Measurements from ENCODE around the gene ZDHHC22. TPM values are rescaled to one million over a fixed set of nuclear protein-coding genes. Genes with fewer than 3 reads are reported as not detected.

ZDHHC22 gene
- total and polyA plus RNA-seq, 5 donors from 2014 or later = not detected

DNA sequence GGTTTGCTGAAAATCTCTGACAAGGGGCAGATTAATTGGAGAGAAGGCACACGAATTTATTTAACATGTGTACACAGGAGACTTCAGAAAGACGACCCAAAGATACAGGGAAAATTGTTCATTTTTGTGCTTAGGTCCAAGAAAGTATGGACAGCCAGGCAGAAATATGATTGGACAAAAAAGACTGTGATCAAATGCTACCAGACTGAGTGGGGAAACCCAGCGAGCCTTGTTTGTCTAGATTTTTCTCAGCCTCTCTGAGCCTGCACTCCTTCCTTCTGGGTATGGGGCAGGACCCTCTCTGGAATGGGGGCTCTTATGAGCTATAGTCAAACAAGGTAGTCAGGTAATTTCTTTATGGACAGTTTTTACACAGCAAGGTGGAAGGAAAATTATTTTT is 54.0 kb downstream of the ZDHHC22 start:
- H3K27ac ChIP-seq (ENCODE audit: insufficient read depth, low read length, poor library complexity, severe bottlenecking) = no peak overlapping the region
- H3K27ac Mint-ChIP-seq = no peak overlapping the region
- ATAC-seq (ENCODE audit: low read depth in 2 of 2) = no peak
- no peaks in the 10 kb centered on the region for H3K4me1 ChIP-seq (ENCODE audit: control insufficient read depth, insufficient read depth, low read length, poor library complexity, severe bottlenecking)
- H3K9me3 Mint-ChIP-seq = peaks cover 0 to 12% (median 7%) of the 10 kb centered on the region in 7 donors
- peaks cover 4% of the 10 kb centered on the region for H3K27me3 ChIP-seq (ENCODE audit: control insufficient read depth, insufficient read depth, low read length)
- H3K4me1 Mint-ChIP-seq = peaks cover 0 to 13% (median 10%) of the 10 kb centered on the region in 4 donors
- peaks cover 14% of the 10 kb centered on the region for H3K27me3 Mint-ChIP-seq
- no peaks in the 10 kb centered on the region for H3K36me3 ChIP-seq (ENCODE audit: control insufficient read depth, insufficient read depth, low read length)
- H3K4me3 ChIP-seq (ENCODE audit: low read depth, low read length) = no peak overlapping the region
- H3K4me3 Mint-ChIP-seq = no peak overlapping the region
- no peak for DNase-seq
- peaks cover 6 to 14% of the 10 kb centered on the region in 2 experiments for H3K9me3 ChIP-seq (ENCODE audit: control insufficient read depth in 2 of 2, low read length in 2 of 2)
- no peaks in the 10 kb centered on the region for H3K36me3 Mint-ChIP-seq

GRCh38 chr14:77086951-77087350 is 54.6 kb downstream of the ZDHHC22 start:
- H3K36me3 Mint-ChIP-seq = no peaks in the 10 kb centered on the region
- no peak for ATAC-seq (ENCODE audit: low read depth in 2 of 2)
- Histone ChIP-seq H3K27me3 (ENCODE audit: control insufficient read depth, insufficient read depth, low read length) (peaks cover 4% of the 10 kb centered on the region), H3K4me1 (ENCODE audit: control insufficient read depth, insufficient read depth, low read length, poor library complexity, severe bottlenecking) (no peaks in the 10 kb centered on the region), H3K27ac (ENCODE audit: insufficient read depth, low read length, poor library complexity, severe bottlenecking) (no peak overlapping the region), H3K36me3 (ENCODE audit: control insufficient read depth, insufficient read depth, low read length) (no peaks in the 10 kb centered on the region), H3K4me3 (ENCODE audit: low read depth, low read length) (no peak overlapping the region), H3K9me3 (ENCODE audit: control insufficient read depth in 2 of 2, low read length in 2 of 2) (peaks cover 6 to 12% of the 10 kb centered on the region in 2 experiments)
- H3K4me1 Mint-ChIP-seq = peaks cover 0 to 14% (median 10%) of the 10 kb centered on the region in 4 donors
- no peak overlapping the region for H3K4me3 Mint-ChIP-seq
- H3K27me3 Mint-ChIP-seq = peaks cover 14% of the 10 kb centered on the region
- peaks cover 0 to 12% (median 7%) of the 10 kb centered on the region in 7 donors for H3K9me3 Mint-ChIP-seq
- DNase-seq = no peak
- no peak overlapping the region for H3K27ac Mint-ChIP-seq

DNA sequence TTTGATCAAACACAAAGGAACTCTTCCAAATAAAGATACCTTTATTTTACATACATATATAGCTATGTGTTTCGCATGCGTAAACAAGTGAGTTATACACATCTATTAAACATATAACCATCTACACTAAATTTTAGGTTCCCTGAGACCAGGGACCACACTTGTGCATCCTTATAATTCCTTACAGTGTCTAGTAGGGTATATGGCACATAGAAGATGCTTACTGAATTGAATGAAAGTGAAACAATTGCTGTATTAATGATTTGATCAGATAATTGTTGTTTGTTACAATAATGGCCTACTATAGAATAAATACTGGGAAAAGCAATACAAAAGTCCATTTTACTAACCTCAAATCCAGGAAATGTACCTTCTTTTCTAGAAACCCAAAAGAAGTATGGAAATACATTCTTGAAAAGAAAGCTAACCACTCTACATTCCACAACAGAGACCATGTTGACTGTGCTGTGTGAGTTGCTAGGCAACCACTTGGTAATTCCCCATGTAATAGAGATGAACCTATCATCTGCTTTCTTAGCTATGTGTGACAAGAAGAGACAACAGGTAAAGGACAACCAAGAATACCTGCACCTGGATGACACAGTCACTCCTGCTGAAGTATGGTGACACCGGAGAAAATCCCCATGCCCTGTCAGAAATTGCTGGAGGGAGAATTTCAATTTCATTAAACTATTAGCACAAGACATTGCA is 55.4 kb downstream of the ZDHHC22 start:
- ATAC-seq (ENCODE audit: low read depth in 2 of 2) (peak in 1 of 2 donors; percentile 50), DNase-seq (peak in 1 of 3 donors; percentile 11)
- peaks cover 4% of the 10 kb centered on the region for H3K27me3 ChIP-seq (ENCODE audit: control insufficient read depth, insufficient read depth, low read length)
- H3K4me1 ChIP-seq (ENCODE audit: control insufficient read depth, insufficient read depth, low read length, poor library complexity, severe bottlenecking) = no peaks in the 10 kb centered on the region
- no peaks in the 10 kb centered on the region for H3K36me3 ChIP-seq (ENCODE audit: control insufficient read depth, insufficient read depth, low read length)
- H3K27ac ChIP-seq (ENCODE audit: insufficient read depth, low read length, poor library complexity, severe bottlenecking) = no peak overlapping the region
- H3K4me1 Mint-ChIP-seq = peaks cover 0 to 14% (median 10%) of the 10 kb centered on the region in 4 donors
- no peaks in the 10 kb centered on the region for H3K36me3 Mint-ChIP-seq
- peaks cover 0 to 4% of the 10 kb centered on the region in 2 experiments for H3K9me3 ChIP-seq (ENCODE audit: control insufficient read depth in 2 of 2, low read length in 2 of 2)
- peaks cover 14% of the 10 kb centered on the region for H3K27me3 Mint-ChIP-seq
- no peak overlapping the region for H3K4me3 Mint-ChIP-seq
- peaks cover 0 to 7% (median 1%) of the 10 kb centered on the region in 7 donors for H3K9me3 Mint-ChIP-seq
- H3K27ac Mint-ChIP-seq = peak overlapping the region in 1 of 3 donors; percentile 75
- H3K4me3 ChIP-seq (ENCODE audit: low read depth, low read length) = no peak overlapping the region

- Mint-ChIP-seq H3K4me3 (no peak overlapping the region), H3K9me3 (peaks cover 0 to 4% (median 0%) of the 10 kb centered on the region in 7 donors), H3K27ac (no peak overlapping the region), H3K27me3 (peaks cover 11% of the 10 kb centered on the region), H3K36me3 (no peaks in the 10 kb centered on the region), H3K4me1 (peaks cover 0 to 14% (median 10%) of the 10 kb centered on the region in 4 donors)
- H3K27ac ChIP-seq (ENCODE audit: insufficient read depth, low read length, poor library complexity, severe bottlenecking) = no peak overlapping the region
- peaks cover 4% of the 10 kb centered on the region for H3K27me3 ChIP-seq (ENCODE audit: control insufficient read depth, insufficient read depth, low read length)
- ATAC-seq (ENCODE audit: low read depth in 2 of 2) = no peak
- no peaks in the 10 kb centered on the region for H3K9me3 ChIP-seq (ENCODE audit: control insufficient read depth in 2 of 2, low read length in 2 of 2)
- H3K4me3 ChIP-seq (ENCODE audit: low read depth, low read length) = no peak overlapping the region
- no peak for DNase-seq
- H3K4me1 ChIP-seq (ENCODE audit: control insufficient read depth, insufficient read depth, low read length, poor library complexity, severe bottlenecking) = no peaks in the 10 kb centered on the region
- H3K36me3 ChIP-seq (ENCODE audit: control insufficient read depth, insufficient read depth, low read length) = no peaks in the 10 kb centered on the region
Measured at GRCh38 chr14:77085538-77085937, 56.1 kb downstream of the ZDHHC22 start.

- Mint-ChIP-seq H3K4me3 (no peak overlapping the region), H3K27me3 (peaks cover 10% of the 10 kb centered on the region), H3K9me3 (peaks cover 0 to 5% (median 0%) of the 10 kb centered on the region in 7 donors), H3K27ac (peak overlapping the region in 1 of 3 donors; percentile 2), H3K36me3 (no peaks in the 10 kb centered on the region), H3K4me1 (peaks cover 0 to 14% (median 10%) of the 10 kb centered on the region in 4 donors)
- Histone ChIP-seq H3K9me3 (ENCODE audit: control insufficient read depth in 2 of 2, low read length in 2 of 2) (peaks cover 0 to 3% of the 10 kb centered on the region in 2 experiments), H3K4me1 (ENCODE audit: control insufficient read depth, insufficient read depth, low read length, poor library complexity, severe bottlenecking) (no peaks in the 10 kb centered on the region), H3K4me3 (ENCODE audit: low read depth, low read length) (no peak overlapping the region), H3K27me3 (ENCODE audit: control insufficient read depth, insufficient read depth, low read length) (peaks cover 2% of the 10 kb centered on the region), H3K36me3 (ENCODE audit: control insufficient read depth, insufficient read depth, low read length) (no peaks in the 10 kb centered on the region), H3K27ac (ENCODE audit: insufficient read depth, low read length, poor library complexity, severe bottlenecking) (no peak overlapping the region)
- DNase-seq = no peak
- no peak for ATAC-seq (ENCODE audit: low read depth in 2 of 2)
Measured at GRCh38 chr14:77084985-77085384, 56.6 kb downstream of the ZDHHC22 start.

DNA sequence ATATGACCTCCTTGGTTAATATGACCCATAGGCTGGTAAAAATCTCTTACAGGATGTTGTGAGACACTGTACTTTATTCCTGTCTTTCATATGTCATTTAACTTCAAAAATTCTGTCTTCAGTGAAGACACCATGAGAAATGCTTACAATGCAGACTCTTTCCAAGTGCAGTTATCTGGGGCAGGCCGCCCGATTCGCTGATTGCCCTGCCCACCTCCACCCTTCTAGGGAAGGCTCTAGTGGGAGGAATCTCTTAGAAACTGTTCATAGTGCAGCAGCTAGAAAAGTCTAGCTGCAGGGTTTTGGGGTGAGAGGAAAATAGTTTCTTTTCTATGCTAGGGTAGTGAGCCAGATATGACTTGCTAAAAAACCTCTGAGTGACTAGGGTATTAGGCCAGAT is 58.5 kb downstream of the ZDHHC22 start:
- Mint-ChIP-seq H3K27me3 (peaks cover 10% of the 10 kb centered on the region), H3K9me3 (peaks cover 0 to 7% (median 0%) of the 10 kb centered on the region in 7 donors), H3K27ac (no peak overlapping the region), H3K36me3 (peaks cover 4% of the 10 kb centered on the region), H3K4me1 (peaks cover 0 to 14% (median 8%) of the 10 kb centered on the region in 4 donors), H3K4me3 (no peak overlapping the region)
- H3K4me3 ChIP-seq (ENCODE audit: low read depth, low read length) = no peak overlapping the region
- no peak overlapping the region for H3K27ac ChIP-seq (ENCODE audit: insufficient read depth, low read length, poor library complexity, severe bottlenecking)
- H3K9me3 ChIP-seq (ENCODE audit: control insufficient read depth in 2 of 2, low read length in 2 of 2) = peaks cover 0 to 5% of the 10 kb centered on the region in 2 experiments
- H3K27me3 ChIP-seq (ENCODE audit: control insufficient read depth, insufficient read depth, low read length) = no peaks in the 10 kb centered on the region
- ATAC-seq (ENCODE audit: low read depth in 2 of 2) (no peak), DNase-seq (no peak)
- no peaks in the 10 kb centered on the region for H3K36me3 ChIP-seq (ENCODE audit: control insufficient read depth, insufficient read depth, low read length)
- no peaks in the 10 kb centered on the region for H3K4me1 ChIP-seq (ENCODE audit: control insufficient read depth, insufficient read depth, low read length, poor library complexity, severe bottlenecking)

GRCh38 chr14:77082356-77082755 is 59.2 kb downstream of the ZDHHC22 start:
- Histone ChIP-seq H3K4me1 (ENCODE audit: control insufficient read depth, insufficient read depth, low read length, poor library complexity, severe bottlenecking) (no peaks in the 10 kb centered on the region), H3K36me3 (ENCODE audit: control insufficient read depth, insufficient read depth, low read length) (no peaks in the 10 kb centered on the region), H3K4me3 (ENCODE audit: low read depth, low read length) (no peak overlapping the region), H3K27ac (ENCODE audit: insufficient read depth, low read length, poor library complexity, severe bottlenecking) (no peak overlapping the region), H3K27me3 (ENCODE audit: control insufficient read depth, insufficient read depth, low read length) (no peaks in the 10 kb centered on the region), H3K9me3 (ENCODE audit: control insufficient read depth in 2 of 2, low read length in 2 of 2) (peaks cover 0 to 5% of the 10 kb centered on the region in 2 experiments)
- ATAC-seq (ENCODE audit: low read depth in 2 of 2) (no peak), DNase-seq (no peak)
- no peak overlapping the region for H3K27ac Mint-ChIP-seq
- H3K27me3 Mint-ChIP-seq = peaks cover 10% of the 10 kb centered on the region
- peaks cover 0 to 14% (median 4%) of the 10 kb centered on the region in 4 donors for H3K4me1 Mint-ChIP-seq
- H3K9me3 Mint-ChIP-seq = peaks cover 0 to 7% (median 0%) of the 10 kb centered on the region in 7 donors
- peaks cover 4% of the 10 kb centered on the region for H3K36me3 Mint-ChIP-seq
- no peak overlapping the region for H3K4me3 Mint-ChIP-seq
